HG02623 (cell line): ENCODE measurements around the gene BRF1.

Experiments used
- ATAC-seq: cut with Tn5 transposase; IDR thresholded peaks from one replicate; pipeline ENCODE4 v1.9.1; 2021; ENCODE audit warnings: moderate library complexity; ENCODE audit not compliant: unreplicated experiment

The BRF1 gene

DNA sequence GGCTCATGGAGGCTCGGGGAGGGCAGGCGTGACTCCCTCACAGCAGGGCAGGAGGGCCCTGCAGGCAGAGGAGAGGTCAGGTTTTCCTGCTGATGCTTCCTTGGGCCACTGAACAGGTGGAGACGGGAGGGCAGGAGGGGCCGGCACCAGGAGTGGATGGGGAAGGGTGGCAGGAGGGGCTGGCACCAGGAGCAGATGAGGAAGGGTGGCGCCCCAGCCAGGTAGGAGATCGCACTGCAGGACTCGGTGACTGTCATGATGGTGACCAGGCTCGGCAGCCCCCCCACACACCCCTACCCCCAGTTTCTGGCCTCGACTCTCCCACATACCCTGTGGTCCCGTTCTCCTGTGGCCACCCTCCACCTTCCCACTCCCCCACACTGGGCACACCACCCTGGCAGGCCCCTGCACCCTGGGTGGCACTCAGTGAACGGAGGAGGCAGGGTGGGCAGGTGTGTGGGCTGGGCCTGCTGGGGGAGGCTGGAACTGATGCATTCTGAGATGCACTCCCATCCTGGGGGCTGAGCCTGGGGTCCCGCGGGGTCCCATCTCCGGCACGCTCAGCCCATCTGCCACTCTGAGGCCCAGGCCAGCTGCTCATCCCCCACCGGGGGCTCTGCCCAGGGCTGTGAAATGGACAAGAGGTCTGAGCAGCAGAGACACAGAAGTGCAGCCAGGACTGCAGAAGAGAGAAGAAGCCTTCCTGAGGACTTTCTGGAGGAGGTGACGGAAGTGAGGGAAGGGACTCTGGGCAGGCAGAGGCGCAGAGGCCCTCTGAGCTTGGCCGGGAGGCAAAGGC, 122.5 kb downstream of the BRF1 start:
- no peak for ATAC-seq

DNA sequence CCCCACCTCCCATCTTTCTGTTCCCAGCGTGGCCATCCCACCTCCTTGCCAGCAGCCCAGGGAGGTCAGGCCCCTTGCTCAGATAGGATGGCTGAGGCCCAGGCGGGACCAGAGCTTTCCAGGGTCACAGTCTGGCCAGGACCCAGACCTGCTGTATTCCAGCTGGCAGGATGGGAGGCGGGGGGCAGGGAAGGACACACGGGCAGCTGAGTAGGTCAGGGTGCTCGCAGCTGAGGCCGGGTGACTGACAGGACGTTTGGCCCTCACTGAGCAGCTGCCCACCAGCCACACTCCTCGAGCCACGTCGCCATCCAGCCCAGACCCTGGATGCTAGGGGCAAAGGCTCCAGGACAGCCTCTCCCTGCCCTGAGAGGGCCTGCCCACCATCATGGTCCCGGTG, 123.7 kb downstream of the BRF1 start:
- no peak for ATAC-seq

DNA sequence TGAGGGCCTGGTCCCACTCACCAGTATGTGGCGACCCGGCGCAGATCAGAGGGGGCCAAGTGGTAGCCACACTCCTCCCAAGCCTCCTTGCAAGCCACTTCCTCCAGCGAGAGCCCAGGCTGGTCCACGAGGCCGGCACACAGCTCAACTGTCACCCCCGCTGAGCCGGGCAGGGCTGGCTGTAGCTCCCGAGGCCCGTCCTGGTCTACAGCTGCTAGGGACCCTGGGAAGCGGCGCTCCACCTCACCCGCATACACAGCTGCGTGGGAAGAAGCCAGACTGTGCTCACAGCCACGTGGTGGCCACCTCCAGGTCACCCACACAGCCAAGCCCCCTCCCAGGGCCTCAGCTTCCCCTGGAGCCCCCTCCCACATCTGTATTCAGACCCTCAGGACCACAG, 124.3 kb downstream of the BRF1 start:
- no peak for ATAC-seq

DNA sequence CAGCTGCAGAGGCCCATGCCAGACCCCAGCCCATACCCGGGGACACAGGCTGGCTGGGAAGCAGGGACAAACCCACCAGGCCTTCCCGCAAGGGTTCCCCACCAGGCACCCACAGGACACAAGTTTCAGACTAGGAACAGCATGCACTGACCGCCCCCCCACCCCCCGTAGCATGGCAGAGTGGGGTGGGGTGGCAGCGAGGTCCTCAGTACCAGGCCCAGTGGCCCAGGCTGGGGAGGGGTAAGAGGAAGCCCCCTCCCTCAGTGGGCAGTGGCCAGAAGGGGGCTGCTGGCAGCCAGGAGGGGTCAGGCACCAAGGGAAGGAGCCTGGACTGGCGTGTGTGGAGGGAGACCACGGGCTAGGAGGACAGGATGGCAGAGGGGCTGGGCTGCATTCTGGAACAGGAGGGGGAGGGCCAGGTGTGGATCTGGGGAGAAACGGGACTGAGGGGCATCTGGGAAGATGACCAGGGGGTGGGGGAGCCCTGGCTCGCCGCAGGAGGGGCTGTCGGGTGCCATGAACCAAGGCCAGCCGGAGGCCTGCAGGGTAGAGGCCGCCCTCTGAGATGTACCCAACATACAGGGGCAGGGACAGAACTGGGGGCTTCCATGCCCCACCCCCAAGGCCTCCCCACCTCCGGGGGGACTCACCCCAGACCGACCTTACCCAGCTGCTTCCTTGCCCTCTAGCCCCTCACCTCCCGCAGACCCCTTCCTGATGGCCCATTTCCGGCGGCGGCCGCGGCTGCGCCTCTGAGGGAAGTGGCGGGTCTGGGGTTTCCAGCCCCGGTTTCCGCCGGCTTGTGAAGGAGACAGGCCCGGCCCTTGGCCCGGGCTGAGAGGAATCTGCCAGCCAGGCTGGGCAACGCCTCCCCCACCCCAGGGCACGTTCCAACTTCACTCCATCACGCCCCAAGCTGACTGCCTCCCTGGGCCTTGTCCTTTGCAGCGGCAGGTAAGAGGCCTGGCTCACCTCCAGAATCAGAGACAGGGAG, 126.6 kb downstream of the BRF1 start:
- ATAC-seq = no peak

DNA sequence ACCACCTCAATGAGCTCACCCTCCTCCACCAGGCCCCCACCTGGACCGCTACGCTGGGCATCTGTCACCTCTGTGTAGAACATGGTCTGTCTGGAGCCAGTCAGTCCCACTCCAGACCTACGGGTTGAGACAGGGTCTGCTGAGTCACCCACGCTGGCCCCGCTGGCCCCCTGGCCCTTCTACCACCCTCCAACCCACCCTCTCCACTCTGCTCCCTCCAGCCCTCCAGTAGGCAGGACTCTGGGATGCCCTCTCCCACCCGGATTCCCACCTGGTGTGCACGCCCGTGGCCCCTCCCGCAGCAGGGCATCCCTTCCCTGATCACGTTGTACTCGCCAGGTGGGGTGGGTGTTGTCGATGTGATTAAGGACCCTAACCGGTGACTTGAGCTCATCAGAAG, 127.7 kb downstream of the BRF1 start:
- no peak for ATAC-seq

DNA sequence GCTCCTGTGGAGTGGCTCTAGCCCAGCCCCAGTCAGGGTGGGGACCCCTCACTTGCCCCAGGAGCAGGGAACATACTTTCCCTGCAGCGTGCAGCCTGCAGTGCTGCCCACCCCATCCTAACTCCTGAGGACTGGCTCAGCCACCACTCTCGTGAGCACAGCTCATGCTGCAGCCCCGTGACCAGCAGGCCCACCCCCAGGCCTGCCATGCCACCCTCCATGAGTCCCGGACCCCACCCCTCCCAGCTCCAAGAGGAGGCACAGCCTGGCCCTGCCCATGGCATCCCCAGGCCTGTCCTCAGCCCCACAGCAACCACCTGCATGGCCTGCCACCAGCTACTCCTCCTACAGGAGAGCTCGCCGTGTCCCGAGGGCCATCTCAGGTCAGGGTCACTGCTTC, 128.3 kb downstream of the BRF1 start:
- ATAC-seq = no peak

DNA sequence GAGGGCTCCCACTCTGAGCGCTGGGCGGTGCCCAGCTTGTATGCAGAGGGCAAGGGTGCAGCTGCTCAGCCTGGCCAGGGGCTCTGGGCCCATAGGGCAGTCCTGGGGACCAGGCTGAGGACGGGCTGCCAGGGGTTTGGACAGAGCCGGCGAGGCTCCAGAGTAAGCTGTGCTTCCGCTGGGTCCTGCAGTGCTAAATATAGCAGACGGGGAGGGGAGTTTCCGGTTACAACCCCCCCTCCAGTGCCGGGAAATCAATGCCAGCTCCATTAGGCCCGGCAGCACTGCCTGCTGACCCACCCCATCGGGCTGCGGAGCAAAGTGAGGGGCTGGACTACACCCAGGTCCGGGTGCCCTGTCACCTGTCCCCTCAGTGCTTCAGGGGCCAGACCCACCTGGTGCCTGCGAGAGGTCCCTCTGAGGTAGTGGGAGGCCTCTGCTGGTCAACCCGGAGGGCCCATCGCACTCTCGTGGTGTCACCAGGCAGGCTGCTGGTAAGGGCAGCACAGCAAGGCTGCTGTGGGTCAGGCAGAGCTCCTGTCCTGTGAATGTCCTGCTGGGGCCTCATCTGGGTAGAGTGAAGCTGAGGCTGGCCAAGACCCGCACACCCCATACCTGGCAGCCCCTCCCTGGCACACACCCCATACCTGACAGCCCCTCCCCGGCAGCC, 129.7 kb downstream of the BRF1 start:
- ATAC-seq = no peak

DNA sequence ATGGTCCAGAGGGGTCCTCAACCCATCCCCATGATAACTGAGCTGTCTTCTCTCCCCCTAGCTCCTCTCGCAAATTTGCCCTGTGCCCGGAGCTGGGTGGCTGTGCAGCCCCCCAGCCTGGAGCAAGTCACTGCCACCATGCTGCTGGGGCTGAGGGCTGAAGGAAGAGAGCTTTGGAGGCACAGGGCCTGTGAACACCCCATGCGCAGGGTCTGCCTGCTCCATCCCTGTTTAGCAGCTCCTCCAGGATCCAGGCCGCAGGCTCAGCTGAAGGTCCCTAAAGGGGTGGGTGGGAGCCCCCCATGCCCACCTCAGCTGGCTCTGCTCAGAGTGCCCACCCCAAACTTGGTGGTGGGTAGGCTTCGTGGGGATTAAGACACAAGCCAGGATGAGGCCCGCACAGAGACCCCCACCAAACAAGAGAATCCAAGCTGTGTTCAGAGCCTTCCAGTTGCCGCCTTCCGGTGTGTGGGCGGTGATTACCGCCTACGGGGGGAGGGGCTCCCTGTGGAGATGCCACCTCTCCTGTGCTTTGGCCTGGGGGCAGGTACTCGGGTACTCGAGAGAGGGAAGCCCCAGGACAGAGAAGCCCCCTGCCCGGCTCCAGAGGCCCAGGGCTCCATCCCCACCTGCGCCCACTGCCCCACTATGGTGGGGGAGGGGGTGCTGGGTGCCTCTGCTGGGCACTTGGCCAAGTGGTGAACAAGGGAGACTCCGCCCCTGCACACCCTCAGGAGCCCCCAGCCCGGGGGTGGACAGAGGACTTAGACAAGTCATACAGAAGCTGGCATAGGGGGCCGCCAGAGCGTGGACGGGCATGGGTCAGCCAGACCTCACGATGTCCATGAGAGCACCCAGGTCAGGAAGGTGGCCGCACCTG, 130.8 kb downstream of the BRF1 start:
- no peak for ATAC-seq

DNA sequence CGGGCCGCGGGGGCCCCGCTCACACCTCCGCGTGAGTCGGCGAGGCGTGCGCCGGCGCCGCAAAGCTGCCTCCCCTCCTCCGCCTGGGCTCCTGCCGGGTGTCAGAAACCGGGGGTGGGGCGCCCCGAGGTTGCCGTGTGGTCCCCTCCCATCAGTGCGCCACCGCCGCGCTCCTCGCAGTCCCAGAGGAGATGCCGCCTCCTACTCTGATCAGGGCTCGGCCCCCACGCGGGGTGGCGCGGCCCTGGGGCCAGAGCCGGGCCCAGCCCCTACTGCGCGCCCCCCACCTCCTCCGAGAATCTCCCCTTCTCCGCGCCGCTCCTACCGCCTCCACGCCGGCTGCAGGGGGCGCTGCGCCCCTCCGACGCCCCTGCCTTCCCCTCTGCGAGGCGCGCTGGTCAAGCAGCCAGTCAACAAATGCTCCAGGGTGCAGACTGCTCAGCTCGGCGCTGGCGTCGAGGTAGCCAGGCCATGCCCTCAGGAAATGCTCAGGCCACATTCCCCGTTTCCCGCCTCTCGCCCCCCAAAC, 131.8 kb downstream of the BRF1 start:
- no peak for ATAC-seq

DNA sequence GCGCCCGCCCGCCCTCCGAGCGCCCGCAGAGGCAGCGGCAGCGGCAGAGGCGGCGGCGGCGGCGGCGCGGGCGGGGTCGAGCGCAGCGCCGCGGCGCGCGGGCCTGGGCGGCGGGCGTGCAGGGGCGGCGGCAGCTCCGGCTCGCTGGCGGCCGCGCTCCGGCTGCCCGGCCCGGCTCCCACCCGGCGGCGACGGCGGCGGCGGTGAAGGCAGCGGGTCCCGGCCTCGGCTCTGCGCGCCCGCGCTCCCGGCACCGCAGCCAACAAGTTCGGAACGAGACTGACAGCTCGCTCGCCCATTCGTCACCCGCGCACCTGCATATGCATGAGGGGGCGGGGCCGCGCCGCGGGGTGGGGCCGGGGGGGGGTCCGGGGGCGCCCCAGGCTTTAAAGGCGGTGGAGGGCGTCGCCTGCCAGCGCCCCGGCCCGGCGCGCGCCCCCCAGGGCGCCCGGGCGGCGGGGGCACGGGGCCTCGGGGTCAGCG, 132.3 kb downstream of the BRF1 start, which contains the start of gene JAG2:
JAG2 (minus strand) TSS at position 281 of the 483 bp plus-strand sequence. CDS start 356 bp downstream, outside the sequence.
- no peak for ATAC-seq

DNA sequence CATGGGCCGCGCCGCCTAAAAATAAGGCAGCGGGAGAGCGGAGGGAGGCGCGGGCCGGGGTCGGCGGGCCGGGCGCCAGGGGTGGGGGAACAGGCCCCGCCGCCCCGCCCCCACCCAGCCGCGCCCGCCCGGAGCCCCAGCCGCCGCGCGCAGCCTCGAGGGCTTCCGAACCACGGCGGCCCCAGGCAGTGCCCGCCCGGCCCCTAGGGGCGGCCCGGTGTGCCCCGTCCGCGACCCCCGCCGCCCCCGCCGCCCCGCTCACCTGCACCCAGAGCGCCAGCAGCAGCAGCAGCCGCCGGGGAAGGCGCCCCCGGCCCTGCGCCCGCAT, 132.7 kb downstream of the BRF1 start:
- ATAC-seq = no peak

DNA sequence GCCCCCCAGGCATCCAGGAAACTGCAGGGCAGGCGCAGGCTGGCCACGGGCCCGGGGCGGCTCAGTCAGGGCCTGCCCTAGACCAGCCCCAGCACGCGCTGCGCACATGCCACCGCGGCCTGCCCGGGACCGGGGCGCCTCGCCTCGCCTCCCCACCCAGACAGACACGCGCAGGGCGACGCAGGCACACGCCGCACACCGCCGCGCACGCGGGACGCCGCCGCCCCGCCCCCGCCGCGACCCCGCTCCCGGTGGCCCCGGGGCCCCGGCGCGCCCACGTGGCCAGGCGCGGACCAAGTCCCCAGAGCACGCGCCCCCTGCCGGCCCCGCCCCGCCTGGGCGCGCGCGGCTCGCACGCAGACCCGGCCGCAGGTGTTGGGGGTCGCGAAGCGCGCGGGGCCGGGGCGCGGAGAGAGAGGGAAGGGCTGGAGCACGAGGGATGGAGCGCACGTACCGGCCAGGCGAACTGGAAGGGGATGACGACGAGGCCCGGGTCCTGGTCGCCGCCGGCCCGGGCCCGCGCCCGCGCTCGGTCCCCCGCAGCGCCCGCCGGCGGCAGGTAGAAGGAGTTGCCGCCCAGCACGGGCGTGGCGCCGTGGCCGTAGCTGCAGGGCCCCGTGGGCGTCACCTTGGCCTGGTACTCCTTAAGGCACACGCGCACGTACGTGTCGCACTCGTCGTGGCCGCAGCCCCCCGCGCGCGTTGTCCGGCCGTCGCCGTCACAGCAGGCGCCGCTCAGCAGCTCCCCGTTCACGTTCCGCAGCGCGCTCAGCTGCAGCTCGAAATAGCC, 133.3 kb downstream of the BRF1 start:
- no peak for ATAC-seq

DNA sequence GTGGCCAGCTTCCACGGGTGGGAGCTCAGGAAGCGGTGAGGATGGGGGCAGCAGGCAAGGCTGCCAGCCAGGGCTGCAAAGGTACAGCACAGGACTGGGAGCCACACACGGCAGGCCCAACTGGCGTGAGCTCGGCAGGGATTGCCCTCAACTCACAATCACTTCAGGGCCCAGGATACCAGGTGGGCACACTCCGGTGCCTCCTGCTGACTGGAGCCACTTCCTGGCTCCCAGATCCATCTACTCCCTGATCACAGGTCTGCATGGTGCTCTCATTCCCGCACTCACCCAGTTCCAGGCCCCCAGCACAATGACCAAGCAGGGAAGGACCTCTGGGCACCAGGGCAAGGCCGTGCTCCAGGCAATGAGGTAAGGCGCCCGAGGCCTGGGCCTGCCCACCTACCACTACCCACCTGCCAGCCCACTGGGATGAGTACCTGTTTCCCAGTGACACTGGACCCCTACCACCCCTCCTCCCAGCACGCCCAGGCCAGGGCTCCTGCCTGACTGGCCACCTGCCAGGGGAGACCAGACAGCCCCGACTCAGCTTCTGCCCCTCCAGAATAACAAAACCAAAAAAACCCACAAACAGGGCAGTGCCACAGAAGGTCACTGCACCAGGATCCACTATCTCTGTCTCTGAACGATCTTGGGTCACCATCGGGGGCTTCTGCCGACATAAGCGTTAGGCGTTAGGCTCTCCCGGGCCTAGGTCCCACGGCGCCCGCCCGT, 134.1 kb downstream of the BRF1 start:
- ATAC-seq = no peak

DNA sequence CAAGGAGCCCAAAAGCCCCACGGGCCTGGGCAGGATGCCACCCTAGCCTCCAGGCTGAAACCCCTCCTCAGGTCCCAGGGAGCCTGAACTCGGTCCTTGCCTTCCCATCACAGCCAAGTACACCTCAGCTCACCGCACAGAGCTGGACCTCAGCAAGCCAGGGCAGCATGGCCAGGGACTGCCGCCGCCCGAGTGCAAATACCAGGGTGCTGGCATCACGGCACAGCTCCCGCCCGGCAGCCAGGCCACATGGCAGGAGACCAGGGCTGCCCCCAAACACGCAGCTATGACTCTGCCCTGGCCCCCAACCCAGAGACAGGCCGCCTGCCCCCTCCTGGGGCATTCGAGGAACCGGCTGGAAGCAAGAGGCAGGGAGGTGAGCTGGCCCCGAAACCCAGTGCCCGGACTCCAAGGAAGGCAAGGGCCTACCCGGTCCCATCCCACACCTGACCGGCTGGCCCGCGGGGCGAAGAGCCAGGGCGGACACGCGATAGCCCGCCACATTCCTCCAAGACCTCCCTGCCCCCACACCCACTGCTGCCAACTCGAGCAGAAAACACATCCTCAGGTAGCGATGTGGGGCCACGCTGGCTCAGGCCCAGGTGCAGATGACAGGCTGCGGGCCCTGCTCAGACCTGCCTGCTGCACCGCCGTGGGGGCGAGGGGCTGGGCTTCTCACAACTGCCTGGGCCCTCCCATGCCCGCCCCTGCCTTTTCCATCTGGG, 134.9 kb downstream of the BRF1 start:
- no peak for ATAC-seq

DNA sequence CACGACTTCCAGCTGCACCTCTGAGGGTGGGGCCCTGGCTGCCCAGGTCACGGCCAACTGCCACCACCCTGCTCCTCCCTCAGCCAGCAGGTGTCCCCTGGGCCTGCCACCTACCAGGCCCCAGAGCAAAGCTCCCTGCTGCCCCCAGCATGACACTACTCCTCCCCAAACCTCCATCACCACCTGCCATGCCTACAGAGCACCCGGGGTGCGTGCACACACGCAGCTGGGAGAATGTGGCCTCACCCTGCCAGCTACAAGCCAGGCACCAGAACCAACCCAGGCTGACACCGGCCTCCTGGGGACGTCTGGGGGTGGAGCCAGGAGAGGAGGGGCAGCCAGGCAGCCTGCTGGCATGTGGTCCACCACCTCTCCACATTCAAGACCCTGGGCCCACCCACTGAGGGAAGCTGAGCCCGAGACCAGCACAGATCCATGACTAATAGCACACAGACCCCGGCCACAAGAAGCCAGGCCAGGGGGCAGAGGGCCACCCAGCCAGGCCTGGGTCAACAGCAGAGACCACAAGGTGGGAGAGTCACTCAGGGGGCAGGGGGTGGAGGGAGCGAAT, 135.6 kb downstream of the BRF1 start:
- no peak for ATAC-seq

DNA sequence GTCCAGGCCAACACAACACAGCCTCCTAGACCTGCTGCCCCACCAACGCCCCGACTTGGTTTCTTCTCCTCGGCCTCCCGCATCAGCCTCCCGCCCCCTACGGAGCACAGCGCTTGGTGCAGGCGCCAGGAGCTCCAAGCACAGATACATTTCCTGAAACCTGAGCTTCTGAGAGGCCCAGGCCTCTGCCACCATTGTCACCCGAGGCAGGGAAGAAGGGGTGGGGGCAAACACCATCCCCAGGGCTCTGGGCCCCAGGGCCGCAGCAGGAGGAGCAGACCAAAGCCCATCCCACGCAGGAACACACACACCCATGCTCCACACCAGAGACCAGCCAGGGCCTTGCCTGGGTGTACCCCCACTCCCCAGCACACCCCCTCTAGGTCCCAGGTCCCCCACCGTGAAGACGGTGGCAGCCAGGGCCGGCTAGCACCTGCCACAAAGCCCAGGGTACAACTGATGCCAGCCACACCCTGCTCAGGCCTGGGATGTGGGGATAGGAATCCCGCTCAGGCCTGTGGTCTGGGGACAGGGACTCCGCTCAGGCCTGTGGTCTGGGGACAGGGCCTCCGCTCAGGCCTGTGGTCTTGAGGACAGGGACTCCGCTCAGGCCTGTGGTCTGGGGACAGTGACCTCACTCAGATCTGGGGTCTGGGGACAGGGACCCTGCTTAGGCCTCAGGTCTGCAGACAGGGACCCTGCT, 137.6 kb downstream of the BRF1 start:
- ATAC-seq = no peak

DNA sequence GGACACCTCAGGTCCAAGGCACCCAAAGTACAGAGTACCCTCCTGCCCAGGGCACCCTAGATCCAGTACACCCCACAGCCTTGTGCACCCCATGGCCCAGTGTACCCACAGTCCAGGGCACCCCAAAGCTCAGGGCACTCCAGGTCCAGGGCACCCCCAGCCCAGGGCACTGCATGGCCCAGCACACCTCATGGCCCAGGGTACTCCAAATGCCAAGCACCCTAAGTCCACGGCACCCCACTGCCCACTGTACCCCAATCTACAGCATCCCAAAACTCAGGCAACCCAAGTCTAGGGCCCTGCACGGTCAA, 138.2 kb downstream of the BRF1 start:
- no peak for ATAC-seq
